ENCODE measurements around the gene ANXA2R. TPM values are rescaled to one million over a fixed set of nuclear protein-coding genes. Genes with fewer than 3 reads are reported as not detected.
A peak's percentile ranks its signal among the peaks of the same experiment; 100 is the strongest.
"Not testable (repeated sequence)": the region's sequence is repeated elsewhere in the genome, so short reads cannot be mapped to it uniquely, and the experiment has no call there.

ANXA2R gene, protein sequence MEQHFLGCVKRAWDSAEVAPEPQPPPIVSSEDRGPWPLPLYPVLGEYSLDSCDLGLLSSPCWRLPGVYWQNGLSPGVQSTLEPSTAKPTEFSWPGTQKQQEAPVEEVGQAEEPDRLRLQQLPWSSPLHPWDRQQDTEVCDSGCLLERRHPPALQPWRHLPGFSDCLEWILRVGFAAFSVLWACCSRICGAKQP
- 1 to 10 TPM; 1.1 to 1.4 (median 1.4) TPM for polyA plus RNA-seq (ENCODE audit: insufficient read length in 3 of 3)
- long read RNA-seq, donor 1, transcript ANXA2R-202 (1 exons, 1,265 nt): major isoform, 5 of 5 reads
- long read RNA-seq, donor 1, partial matches to known transcripts: 0 of 5 reads
- long read RNA-seq, donor 1, other reads (novel, unspliced or antisense): 0 of 5 reads
- long read RNA-seq, donor 2, partial matches to known transcripts: 0 of 3 reads
- long read RNA-seq, donor 2, other reads (novel, unspliced or antisense): 0 of 3 reads
- long read RNA-seq, donor 3, partial matches to known transcripts: 0 of 1 reads
- long read RNA-seq, donor 3, other reads (novel, unspliced or antisense): 0 of 1 reads
- long read RNA-seq, donor 4, partial matches to known transcripts: 0 of 1 reads
- long read RNA-seq, donor 4, other reads (novel, unspliced or antisense): 0 of 1 reads
- long read RNA-seq, donor 5: 0 reads
- long read RNA-seq, donor 6: 0 reads
- long read RNA-seq, donor 7: 0 reads
- long read RNA-seq, donor 8: 0 reads
- long read RNA-seq, donor 9, partial matches to known transcripts: 0 of 2 reads
- long read RNA-seq, donor 9, other reads (novel, unspliced or antisense): 0 of 2 reads
- long read RNA-seq, donor 10, partial matches to known transcripts: 0 of 2 reads
- long read RNA-seq, donor 10, other reads (novel, unspliced or antisense): 0 of 2 reads
- long read RNA-seq, donor 11: 0 reads
- long read RNA-seq, donor 12: 0 reads
- long read RNA-seq, donor 13: 0 reads
- long read RNA-seq, donor 14, partial matches to known transcripts: 0 of 4 reads
- long read RNA-seq, donor 14, other reads (novel, unspliced or antisense): 0 of 4 reads
- long read RNA-seq, donor 15, partial matches to known transcripts: 0 of 1 reads
- long read RNA-seq, donor 15, other reads (novel, unspliced or antisense): 0 of 1 reads
- long read RNA-seq, donor 16, transcript ANXA2R-202 (1 exons, 1,265 nt): major isoform, 6 of 6 reads
- long read RNA-seq, donor 16, partial matches to known transcripts: 0 of 6 reads
- long read RNA-seq, donor 16, other reads (novel, unspliced or antisense): 0 of 6 reads

DNA sequence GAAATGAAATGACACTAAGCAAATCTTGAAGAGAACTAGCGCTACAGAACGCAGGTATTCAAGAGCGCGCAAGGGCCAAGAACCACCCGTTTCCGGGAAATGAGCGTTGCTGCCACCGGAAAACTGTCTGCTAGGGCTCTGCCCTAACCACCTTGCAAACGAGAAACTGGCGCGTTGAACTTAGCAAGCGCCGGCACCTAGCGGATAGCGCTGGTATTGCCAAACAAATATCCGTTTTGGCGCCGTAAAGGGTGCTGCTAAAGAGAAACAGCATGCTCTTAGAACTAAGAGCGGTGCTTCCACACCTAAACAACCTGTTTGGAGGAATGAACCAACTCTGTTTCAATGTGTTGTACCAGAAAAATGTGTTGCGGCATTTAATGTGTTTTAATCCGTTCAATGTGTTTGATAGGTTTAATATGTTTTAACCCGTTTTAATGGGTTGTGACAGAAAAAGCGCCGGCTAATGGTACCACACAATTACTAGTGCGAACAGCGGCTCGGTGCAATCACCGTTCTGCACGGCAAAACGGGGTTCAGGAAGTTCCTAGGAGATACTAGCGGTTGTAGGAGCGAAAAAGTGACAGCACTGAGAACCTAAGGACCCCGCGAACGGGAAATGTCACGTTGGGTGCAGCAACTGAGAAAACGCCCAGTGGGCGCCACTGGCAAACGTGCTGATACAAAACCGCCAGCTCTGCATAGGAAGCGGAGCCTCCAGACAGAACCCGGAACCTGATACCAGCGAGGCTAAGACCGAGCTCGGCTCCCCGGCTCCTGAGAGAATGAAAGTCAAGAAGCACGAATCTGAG is at the start of gene ANXA2R:
Gene ANXA2R, minus strand, starts transcription at position 33 of the 812 bp plus-strand sequence. CDS start 273 bp downstream, outside the sequence.
- peak in 4 of 11 donors; percentile 79 to 88 (median 82) for DNase-seq (ENCODE audit: extremely low read depth in 1 of 11, low read depth in 9 of 11, low spot score in 4 of 11)

DNA sequence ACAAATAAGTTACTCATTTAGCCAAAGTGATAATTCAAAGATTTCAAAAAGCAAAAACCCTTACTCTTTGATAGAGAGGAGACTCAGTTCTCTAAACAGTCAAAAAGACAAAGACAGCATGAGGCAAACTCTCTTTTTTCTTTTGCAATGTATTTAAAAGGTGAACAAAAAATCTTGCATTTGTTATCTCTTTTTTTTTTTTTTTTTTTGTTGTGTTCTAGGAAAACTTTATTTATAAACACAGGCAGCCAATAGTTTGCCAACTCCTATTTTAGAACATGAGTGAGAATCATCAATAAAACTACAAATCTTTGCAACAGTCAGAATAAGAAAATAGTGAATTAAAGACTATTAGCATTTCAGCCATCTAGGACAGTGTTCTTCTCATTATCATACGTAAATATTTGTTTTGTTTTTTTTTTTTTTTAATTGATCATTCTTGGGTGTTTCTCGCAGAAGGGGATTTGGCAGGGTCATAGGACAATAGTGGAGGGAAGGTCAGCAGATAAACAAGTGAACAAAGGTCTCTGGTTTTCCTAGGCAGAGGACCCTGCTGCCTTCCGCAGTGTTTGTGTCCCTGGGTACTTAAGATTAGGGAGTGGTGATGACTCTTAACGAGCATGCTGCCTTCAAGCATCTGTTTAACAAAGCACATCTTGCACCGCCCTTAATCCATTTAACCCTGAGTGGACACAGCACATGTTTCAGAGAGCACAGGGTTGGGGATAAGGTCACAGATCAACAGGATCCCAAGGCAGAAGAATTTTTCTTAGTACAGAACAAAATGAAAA is 46.2 kb upstream of the ANXA2R start:
- DNase-seq (ENCODE audit: extremely low read depth in 1 of 11, low read depth in 9 of 11, low spot score in 4 of 11): not testable (repeated sequence)

DNA sequence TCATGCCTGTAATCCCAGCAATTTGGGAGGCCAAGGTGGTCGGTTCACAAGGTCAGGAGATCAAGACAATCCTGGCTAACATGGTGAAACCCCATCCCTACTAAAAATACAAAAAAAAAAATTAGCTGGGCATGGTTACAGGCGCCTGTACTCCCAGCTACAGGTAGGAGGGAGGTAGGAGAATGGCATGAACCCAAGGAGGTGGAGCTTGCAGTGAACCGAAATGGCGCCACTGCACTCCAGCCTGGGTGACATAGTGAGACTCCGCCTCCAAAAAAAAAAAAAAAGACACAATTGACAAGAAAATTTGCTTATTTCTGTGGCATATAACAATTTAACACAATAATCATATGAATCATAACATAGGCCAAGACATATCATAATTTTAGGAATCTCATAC is 45.3 kb upstream of the ANXA2R start:
- no peak for DNase-seq (ENCODE audit: extremely low read depth in 1 of 11, low read depth in 9 of 11, low spot score in 4 of 11)

DNA sequence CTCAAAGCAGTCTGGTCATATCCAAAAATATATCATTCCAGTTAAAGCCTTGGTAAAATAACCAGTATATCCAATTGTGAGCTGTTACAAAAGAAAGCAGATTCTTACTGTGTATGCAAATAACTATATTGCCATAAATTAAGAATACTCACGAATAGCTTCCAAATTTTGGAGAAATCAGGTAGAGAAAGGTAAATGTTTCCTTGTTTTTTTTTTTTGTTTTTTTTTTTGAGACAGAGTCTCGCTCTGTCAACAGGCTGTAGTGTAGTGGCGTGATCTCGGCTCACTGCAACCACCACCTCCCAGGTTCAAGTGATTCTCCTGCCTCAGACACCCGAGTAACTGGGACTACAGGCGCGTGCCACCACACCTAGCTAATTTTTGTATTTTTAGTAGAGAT is 44.3 kb upstream of the ANXA2R start:
- DNase-seq (ENCODE audit: extremely low read depth in 1 of 11, low read depth in 9 of 11, low spot score in 4 of 11): not testable (repeated sequence)

DNA sequence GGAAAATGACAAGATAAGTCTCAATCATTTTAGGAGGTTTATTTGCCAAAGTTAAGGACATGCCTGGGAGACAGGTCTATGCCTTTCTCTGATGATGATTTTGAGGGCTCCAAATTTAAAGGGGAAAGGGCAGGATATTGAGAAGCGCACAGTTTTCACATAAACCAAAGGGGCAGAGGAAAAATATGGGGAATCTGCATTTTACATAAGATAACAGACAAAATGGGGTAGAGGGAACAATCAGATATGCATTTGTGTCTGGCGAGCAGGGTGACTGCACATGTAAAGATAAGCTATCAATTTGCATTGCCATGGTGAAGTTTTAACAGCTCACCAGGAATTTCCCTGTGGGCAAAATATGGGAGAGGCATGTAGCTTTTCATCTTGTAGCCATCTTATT is 41.2 kb upstream of the ANXA2R start:
- not testable (repeated sequence) for DNase-seq (ENCODE audit: extremely low read depth in 1 of 11, low read depth in 9 of 11, low spot score in 4 of 11)

DNA sequence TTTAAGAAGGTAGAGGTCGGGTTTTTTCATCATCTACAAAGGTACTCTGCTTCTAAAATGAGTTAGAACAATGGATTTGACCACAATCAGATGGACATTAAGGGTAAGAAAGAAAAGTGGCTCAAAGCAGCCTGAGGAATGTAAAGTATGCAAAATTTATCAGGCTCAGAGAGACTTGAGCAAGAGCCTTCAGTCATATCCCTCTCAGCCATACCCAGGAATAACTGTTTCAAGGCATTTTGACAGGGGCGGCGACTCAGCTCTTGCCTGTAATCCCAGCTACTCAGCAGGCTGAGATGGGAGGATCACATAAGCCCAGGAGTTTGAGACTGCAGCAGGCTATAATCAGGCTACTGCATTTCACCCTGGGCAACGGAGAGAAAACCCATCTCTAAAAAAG is 38.8 kb upstream of the ANXA2R start:
- no peak for DNase-seq (ENCODE audit: extremely low read depth in 1 of 11, low read depth in 9 of 11, low spot score in 4 of 11)

DNA sequence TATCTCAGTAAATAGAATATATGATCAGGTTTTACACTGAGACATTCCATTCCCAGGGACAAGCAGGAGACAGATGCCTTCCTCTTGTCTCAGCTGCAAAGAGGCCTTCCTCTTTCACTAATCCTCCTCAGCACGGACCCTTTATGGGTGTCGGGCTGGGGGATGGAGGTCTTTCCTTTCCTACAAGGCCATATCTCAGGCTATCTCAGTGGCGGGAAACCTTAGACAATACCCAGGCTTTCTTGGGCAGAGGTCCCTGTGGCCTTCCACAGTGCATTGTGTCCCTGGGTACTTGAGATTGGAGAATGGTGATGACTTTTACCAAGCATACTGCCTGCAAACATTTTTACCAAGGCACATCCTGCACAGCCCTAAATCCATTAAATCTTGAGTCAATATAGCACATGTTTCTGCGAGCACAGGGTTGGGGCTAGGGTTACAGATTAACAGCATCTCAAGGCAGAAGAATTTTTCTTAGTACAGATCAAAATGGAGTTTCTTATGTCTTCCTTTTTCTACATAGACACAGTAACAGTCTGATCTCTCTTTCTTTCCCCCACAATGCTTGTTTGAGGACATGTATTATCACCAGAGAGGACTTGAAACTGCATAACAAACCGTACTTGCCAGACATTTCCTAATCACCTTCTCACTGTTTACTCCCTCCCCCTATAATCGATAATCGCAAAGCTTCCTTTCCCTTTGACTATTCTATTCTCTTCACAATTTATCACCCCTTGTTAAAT is 37.5 kb upstream of the ANXA2R start:
- DNase-seq (ENCODE audit: extremely low read depth in 1 of 11, low read depth in 9 of 11, low spot score in 4 of 11): not testable (repeated sequence)

DNA sequence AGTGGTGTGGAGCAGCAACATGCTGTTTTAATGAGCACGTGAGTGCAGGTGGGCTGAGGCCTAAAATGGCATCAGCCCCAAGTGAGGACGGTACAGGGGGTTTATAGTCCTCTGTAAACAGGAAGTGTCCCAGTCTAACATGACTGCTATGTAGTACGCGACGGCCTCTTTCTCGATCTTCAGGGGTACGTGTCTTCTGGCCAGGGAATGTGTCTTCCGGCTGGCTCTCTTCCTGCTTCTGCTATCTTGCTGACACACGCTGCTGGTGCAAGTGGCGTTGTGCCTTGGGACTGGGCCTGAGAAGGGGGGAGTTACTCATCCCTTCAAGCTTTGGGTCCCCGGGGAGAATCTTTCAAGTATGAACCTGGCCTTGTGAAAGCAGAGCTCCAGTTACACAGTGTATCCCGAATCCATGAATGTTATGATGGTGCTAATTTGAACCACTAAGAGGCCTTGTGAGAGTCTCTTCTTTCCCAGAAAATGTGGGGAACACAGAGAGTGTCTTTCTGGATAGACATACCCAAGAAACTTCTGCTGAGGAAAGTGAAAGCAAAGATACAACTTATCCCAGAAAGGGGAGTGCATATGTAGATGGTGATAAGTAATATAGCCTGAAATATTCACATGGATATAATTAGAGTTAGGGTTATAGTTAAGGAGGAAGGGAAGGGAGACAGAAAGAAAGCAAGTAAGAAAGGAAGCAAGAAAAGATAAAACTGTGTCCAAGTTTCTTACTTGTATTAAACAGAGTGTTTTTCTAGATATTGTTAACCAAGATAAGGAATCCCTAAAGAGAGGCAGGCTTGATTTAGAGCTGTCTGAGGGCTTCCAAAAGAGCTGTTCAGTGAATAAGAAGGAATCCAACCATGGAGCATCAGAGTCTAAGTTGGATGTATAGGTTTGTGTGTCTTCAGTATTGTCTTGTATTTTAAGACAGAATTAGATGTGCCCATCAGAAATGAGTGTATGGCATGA is 35.5 kb upstream of the ANXA2R start:
- DNase-seq (ENCODE audit: extremely low read depth in 1 of 11, low read depth in 9 of 11, low spot score in 4 of 11): no peak

DNA sequence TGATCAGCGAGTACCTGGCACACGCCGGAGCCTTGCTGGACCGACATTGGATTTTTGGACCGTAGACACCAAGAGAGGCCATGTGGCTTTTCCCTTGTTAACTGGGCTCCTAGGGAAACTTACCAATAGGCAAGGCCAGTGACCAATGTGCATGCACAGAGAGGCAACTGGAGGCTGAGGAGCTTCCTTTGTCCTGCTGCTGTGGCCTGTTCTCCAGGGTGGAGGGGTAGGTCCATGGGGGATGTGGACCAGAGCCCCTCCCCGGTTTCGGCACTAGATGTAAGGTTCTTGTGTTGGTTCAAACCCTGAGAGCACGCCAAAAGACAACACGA is 34.8 kb upstream of the ANXA2R start:
- DNase-seq (ENCODE audit: extremely low read depth in 1 of 11, low read depth in 9 of 11, low spot score in 4 of 11): no peak

DNA sequence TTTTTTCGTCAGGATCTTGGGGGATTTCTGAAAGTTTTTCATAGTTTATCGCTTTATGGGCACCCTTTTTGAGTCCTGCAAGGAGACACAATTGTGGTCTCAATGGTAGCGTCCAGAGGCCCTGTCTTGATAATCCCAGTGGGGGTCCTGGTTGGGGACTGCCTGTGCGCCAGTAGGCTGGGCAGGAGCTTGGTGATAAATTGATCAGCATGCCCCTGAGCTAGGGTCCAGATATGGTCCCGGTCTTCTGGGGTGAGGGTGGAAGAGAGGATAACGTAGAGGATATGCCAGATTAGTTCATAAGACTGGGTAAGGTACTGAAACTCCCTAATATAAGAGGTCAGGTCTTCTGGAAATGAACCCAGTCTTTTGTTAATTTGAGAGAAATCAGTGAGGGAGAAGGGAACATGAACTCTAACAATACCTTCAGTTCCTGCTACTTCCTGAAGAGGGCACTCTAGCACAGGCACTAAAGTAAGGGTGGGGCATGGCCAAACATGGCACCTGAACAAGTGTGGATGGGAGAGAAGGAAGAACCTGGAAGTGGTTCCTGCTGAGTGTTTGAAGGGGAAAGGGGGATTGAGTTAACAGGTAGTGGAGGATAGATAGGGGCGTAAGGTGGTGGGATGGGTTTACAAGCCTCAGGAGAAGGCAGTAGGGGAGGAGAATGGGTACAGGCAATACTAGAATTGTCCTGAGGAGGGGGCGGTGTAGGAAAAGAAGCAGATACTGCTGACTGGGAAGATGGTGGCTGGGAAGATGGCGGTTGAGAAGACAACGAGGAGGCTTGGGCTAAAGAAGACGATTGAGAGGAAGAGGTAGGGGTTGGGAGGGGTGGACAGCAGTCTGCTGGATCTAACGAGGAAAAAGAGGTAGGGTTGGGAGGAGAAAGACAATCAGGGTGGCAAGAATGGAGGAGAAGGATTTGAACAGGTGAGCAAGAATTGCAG is 33.8 kb upstream of the ANXA2R start:
- DNase-seq (ENCODE audit: extremely low read depth in 1 of 11, low read depth in 9 of 11, low spot score in 4 of 11): no peak

DNA sequence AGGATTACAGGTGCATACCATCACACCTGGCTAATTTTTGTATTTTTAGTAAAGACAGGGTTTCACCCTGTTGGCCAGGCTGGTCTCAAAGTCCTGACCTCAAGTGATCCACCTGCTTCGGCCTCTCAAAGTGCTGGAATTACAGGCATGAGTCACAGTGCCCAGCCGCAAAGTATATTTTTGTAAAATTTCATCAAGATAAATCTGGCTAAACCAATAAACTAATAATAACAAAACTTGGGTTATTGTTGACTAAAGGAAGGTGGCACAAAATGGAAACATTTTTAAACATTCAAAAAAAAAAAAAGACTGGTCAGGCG is 29.2 kb upstream of the ANXA2R start:
- not testable (repeated sequence) for DNase-seq (ENCODE audit: extremely low read depth in 1 of 11, low read depth in 9 of 11, low spot score in 4 of 11)

DNA sequence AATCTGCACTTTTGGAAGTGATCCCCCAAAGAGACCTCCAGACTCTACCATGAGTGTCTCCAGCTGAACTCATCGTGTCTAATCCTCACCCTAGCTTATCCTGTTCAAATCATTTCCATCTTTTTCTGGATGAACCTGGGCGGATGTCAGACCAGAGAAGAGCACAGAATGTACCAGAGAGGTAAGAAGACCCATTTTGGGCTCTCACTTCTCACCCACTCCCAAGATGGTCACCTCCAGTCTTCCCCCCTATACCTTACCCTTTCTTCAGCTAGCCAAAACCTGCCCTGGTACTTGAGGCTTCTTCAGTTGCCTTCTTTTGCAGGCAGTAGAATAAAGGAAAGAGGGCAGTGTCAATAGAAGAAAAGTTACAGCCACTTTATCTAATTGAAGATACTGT is 27.9 kb upstream of the ANXA2R start:
- no peak for DNase-seq (ENCODE audit: extremely low read depth in 1 of 11, low read depth in 9 of 11, low spot score in 4 of 11)

DNA sequence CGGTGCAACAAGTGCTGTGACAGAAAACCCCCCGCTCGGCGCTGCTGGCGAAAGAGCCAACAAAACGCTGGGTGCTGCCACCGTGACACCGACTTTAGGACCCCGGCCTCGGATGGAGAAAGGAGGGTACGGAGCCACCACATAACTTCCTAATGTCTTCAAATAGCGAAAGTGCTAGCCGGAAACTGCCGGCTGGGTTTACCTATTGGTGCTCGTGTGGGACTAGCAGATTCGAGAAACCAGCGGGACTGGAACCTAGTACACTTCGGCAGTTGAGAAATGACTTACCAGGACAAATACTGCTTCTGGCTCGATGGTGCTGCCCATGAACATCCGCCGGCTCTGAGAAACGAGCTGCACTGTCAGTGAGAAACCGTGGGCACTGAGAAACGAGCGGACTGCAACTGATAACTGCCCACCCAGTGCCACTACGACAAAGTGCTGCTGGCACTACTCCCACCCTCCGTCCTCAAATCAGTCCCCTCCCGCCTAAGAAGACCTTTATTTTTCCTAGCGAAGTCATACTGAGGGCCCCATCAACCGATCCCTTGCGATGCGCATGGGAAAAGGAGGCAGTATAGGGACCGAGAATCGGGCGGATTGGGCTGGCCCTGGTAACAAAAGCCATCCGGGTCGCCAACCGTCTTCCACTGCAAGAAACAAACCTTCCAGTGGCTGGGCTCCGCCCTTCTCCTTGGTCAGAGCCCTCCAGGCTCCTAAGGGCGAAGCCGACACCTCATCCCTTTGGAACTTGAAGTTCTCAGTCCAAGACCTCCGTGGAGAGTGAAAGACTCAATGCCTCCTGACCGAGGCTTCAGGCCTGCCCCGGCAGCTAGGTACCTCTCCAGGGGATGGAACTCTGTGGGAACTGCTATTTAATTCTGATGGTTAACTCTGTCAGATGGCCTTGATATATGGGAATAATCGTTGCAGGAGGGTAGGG is 27.0 kb upstream of the ANXA2R start:
- DNase-seq (ENCODE audit: extremely low read depth in 1 of 11, low read depth in 9 of 11, low spot score in 4 of 11): peak; percentile 66 to 96 (median 92)
